Measurements from ENCODE around the gene BPIFB6.

DNA sequence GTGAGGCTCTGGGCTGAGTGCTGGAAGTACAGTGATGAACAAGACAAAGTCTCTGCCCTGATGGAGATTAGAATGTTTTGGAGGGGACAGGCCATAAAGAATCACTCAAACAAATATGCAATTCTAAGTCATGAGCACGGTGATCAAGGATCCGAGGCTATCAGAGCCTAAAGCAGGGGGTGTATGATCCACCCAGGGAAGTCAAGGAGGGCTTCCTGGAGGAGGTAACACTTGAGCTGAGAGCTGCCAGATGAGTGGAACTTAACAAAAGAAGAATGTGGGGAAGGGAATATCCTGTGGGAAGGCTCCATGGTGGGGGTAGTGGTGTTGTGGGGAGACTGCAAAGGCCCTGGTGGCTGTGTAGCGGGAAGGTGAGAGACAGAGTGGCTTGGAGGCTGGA lies 60.2 kb downstream of the BPIFB6 start:
- TF ChIP-seq TCF7L2 (IDR thresholded peaks at IDR 0.05; ENCODE audit: low read depth, low read length) (no peak), POLR2AphosphoS5 (IDR thresholded peaks at IDR 0.05; ENCODE audit: low read depth, low read length) (no peak), SIN3A (IDR thresholded peaks at IDR 0.05; ENCODE audit: borderline replicate concordance, insufficient read depth, low read depth, low read length) (no peak)
- TF ChIP-seq, protein P1, sequence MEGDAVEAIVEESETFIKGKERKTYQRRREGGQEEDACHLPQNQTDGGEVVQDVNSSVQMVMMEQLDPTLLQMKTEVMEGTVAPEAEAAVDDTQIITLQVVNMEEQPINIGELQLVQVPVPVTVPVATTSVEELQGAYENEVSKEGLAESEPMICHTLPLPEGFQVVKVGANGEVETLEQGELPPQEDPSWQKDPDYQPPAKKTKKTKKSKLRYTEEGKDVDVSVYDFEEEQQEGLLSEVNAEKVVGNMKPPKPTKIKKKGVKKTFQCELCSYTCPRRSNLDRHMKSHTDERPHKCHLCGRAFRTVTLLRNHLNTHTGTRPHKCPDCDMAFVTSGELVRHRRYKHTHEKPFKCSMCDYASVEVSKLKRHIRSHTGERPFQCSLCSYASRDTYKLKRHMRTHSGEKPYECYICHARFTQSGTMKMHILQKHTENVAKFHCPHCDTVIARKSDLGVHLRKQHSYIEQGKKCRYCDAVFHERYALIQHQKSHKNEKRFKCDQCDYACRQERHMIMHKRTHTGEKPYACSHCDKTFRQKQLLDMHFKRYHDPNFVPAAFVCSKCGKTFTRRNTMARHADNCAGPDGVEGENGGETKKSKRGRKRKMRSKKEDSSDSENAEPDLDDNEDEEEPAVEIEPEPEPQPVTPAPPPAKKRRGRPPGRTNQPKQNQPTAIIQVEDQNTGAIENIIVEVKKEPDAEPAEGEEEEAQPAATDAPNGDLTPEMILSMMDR (IDR thresholded peaks at IDR 0.05), result no peak
- TF ChIP-seq, protein P2, sequence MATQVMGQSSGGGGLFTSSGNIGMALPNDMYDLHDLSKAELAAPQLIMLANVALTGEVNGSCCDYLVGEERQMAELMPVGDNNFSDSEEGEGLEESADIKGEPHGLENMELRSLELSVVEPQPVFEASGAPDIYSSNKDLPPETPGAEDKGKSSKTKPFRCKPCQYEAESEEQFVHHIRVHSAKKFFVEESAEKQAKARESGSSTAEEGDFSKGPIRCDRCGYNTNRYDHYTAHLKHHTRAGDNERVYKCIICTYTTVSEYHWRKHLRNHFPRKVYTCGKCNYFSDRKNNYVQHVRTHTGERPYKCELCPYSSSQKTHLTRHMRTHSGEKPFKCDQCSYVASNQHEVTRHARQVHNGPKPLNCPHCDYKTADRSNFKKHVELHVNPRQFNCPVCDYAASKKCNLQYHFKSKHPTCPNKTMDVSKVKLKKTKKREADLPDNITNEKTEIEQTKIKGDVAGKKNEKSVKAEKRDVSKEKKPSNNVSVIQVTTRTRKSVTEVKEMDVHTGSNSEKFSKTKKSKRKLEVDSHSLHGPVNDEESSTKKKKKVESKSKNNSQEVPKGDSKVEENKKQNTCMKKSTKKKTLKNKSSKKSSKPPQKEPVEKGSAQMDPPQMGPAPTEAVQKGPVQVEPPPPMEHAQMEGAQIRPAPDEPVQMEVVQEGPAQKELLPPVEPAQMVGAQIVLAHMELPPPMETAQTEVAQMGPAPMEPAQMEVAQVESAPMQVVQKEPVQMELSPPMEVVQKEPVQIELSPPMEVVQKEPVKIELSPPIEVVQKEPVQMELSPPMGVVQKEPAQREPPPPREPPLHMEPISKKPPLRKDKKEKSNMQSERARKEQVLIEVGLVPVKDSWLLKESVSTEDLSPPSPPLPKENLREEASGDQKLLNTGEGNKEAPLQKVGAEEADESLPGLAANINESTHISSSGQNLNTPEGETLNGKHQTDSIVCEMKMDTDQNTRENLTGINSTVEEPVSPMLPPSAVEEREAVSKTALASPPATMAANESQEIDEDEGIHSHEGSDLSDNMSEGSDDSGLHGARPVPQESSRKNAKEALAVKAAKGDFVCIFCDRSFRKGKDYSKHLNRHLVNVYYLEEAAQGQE (IDR thresholded peaks at IDR 0.05; ENCODE audit: insufficient read depth in 1 of 2, low read depth in 2 of 2, low read length in 1 of 2), result no peak

Measured in Panc1 (cell line).